Lower lobe of right lung (tissue), 2 donors: ENCODE results near the gene PTPRT. TPM values are rescaled to one million over a fixed set of nuclear protein-coding genes. Genes with fewer than 3 reads are reported as not detected.

Experiments used
- ATAC-seq, 2 donors: fragments of 200-7000 bp; cut with Tn5 transposase; one replicate each; pipeline ENCODE4 v1.9.1; 2020 to 2022; ENCODE audit warnings: mild to moderate bottlenecking in 2 of 2, moderate library complexity in 2 of 2
- DNase-seq: peaks from one replicate; pipeline ENCODE4 v3.0.0-alpha.2; 2020
- H3K27ac ChIP-seq: fragments of 200-600 bp; one replicate; pipeline ENCODE4 v1.8.0; 2022
- H3K27me3 ChIP-seq: fragments of 200-600 bp; one replicate; pipeline ENCODE4 v1.8.0; 2022; ENCODE audit warnings: low read depth
- H3K36me3 ChIP-seq: fragments of 200-600 bp; one replicate; pipeline ENCODE4 v1.8.0; 2022; ENCODE audit warnings: mild to moderate bottlenecking
- H3K4me1 ChIP-seq: fragments of 200-600 bp; one replicate; pipeline ENCODE4 v1.8.0; 2022
- H3K4me3 ChIP-seq: fragments of 200-600 bp; one replicate; pipeline ENCODE4 v1.8.0; 2022; ENCODE audit warnings: mild to moderate bottlenecking
- H3K9me3 ChIP-seq: fragments of 200-600 bp; one replicate; pipeline ENCODE4 v1.8.0; 2022
- CTCF ChIP-seq: fragments of 200-600 bp; IDR thresholded peaks from one replicate; pipeline ENCODE4 v1.8.0; 2022; ENCODE audit warnings: antibody characterized with exemption, mild to moderate bottlenecking
- intact Hi-C: fragments of 100-400 bp; cut with DNase I; formaldehyde crosslinking; loops from one replicate; pipeline ENCODE4 v1.11.0; 2022
- total RNA-seq: library from RNA; stranded (reverse); fragmentation: NEBNext Ultra II Directional; extraction: Animal tissue kit (Norgen Biotek cat#: 25700); gene quantifications from one replicate; pipeline ENCODE4 v1.2.1, GENCODE V29; 2021
- donor health status: DM: no; HTN: yes; CAD: no; lungs with severe emphysema.

PTPRT gene
- total RNA-seq, 1 donor from 2014 or later, result 8.0 TPM

DNA sequence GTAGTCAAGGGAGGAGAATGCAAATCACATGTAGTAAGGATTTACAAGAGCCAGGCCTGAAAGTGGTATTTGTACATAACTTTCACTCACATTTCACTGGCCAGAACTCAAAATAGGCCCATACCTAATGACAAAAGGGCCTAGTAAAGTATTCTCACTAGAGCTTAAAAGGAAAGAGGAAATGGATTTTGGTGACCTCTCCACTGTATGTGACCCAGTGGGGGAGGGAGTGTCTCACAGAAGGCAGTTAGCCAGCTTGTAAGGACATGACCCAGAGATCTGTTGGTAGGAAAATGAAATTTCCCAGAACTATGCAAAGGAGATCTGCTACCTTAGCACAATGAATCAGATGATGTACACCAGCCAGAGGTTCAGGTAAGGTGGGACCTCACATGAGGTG lies 124.4 kb downstream of the PTPRT start:
- DNase-seq, result no peak
- Histone ChIP-seq H3K4me1 (no peaks in the 10 kb centered on the region), H3K27ac (no peak overlapping the region), H3K9me3 (no peaks in the 10 kb centered on the region), H3K36me3 (no peaks in the 10 kb centered on the region), H3K4me3 (no peak overlapping the region), H3K27me3 (no peaks in the 10 kb centered on the region)
- intact Hi-C loops, result no loop called here
- no peak for TF ChIP-seq CTCF
- no peak for ATAC-seq

DNA sequence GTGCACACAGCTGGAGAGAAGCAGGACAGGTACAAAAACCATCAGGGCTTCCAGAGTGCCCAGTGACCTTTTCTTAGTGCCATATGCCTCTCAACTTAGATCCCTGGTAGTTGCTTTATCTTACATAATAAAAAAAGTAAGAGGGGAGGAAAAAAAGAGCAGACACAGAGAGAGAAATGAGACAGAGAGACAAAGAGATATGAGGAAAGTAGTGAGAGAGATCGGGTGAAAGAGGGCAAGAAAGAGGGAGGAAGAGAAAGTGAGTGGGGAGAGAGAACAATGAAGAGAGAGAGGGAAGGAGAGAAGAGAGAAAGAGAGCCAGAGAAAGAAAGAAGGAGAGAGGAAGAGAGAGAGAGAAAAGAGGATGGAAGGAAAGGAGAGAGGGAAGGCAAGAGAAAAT lies 131.6 kb downstream of the PTPRT start:
- no peaks in the 10 kb centered on the region for H3K4me1 ChIP-seq
- H3K36me3 ChIP-seq, result no peaks in the 10 kb centered on the region
- intact Hi-C loops, result no loop called here
- ATAC-seq, result no peak
- no peak for DNase-seq
- H3K9me3 ChIP-seq, result no peaks in the 10 kb centered on the region
- no peaks in the 10 kb centered on the region for H3K27me3 ChIP-seq
- H3K27ac ChIP-seq, result no peak overlapping the region
- no peak for TF ChIP-seq CTCF
- no peak overlapping the region for H3K4me3 ChIP-seq

DNA sequence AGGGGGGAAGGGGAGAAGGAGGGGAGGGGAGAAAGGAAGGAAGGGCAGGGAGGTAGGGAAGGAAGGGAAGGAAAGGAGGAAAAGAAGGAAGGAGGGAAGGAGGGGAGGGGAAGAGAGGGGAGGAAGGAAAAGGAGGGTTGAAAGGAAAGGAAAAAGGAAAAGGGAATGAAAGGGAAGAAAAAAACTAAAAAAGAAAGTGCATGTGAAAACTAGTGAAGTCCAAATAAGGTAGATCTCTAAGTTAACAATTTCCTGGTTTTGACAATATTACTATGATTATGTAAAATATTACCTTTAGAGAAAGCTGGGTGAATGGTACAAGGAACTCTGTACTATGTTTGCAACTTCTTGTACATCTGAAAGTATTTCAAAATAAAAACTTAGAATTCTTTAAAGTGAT lies 132.4 kb downstream of the PTPRT start:
- Histone ChIP-seq H3K27ac (no peak overlapping the region), H3K36me3 (no peaks in the 10 kb centered on the region), H3K4me3 (no peak overlapping the region), H3K4me1 (no peaks in the 10 kb centered on the region), H3K9me3 (no peaks in the 10 kb centered on the region), H3K27me3 (no peaks in the 10 kb centered on the region)
- intact Hi-C loops, result no loop called here
- no peak for ATAC-seq
- no peak for TF ChIP-seq CTCF
- no peak for DNase-seq

DNA sequence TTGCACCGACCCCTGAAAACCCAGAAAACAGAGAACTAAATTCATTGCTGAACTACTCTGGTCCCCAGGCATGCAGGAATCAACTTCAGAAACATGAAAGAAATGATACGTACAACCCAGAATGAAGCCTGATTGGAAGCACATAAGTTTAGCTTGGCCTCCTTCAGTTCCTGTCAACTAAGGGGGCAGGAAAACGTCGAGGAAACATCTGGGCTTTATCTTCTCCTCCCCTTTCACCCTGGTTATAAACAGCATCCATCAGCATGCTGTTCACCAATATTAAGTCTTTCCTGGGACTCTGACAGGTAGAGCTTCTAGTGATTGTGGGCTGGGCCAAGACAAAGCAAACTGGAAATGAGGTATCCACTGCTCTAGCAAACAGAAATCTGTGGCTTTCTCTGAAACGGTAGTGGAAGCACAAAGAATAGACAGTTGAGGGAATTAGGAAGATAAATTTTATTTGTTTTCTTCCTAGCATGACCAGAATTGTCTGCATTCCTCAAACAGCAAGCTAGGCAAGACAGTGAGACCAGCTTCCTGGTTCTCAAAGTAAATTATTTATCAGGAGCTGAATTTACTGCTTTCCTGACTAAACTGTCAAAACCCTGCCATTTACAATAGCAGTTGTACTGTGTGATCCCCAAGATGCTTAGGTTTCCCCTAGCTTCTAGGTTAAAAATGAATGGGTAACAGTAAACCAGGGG lies 134.4 kb downstream of the PTPRT start:
- no peaks in the 10 kb centered on the region for H3K27me3 ChIP-seq
- no peak for TF ChIP-seq CTCF
- DNase-seq (no peak), ATAC-seq (no peak)
- H3K4me1 ChIP-seq, result no peaks in the 10 kb centered on the region
- intact Hi-C loops, result no loop called here
- no peaks in the 10 kb centered on the region for H3K36me3 ChIP-seq
- no peaks in the 10 kb centered on the region for H3K9me3 ChIP-seq
- no peak overlapping the region for H3K27ac ChIP-seq
- no peak overlapping the region for H3K4me3 ChIP-seq

DNA sequence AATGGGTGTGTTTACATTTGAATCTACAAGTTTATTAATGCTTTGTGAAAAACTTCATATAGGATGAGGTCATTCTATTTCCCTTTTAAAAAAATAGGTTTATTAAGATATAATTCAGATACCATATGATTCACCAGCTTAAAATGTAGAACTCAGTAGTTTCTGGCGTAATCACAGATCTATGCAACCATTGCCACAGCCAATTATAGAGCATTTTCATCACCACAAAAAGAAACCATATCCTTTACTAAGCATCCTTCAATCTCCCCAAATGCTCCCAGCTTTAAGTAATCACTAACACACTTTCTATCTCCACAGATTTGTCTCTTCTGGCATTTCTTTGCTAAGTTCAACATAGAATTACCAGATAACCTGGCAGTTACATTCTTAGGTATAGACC lies 137.2 kb downstream of the PTPRT start:
- no peak for TF ChIP-seq CTCF
- DNase-seq (no peak), ATAC-seq (no peak)
- Histone ChIP-seq H3K27me3 (no peaks in the 10 kb centered on the region), H3K27ac (no peak overlapping the region), H3K4me1 (no peaks in the 10 kb centered on the region), H3K36me3 (no peaks in the 10 kb centered on the region), H3K9me3 (no peaks in the 10 kb centered on the region), H3K4me3 (no peak overlapping the region)
- intact Hi-C loops, result no loop called here

- ATAC-seq (no peak), DNase-seq (no peak)
- no peaks in the 10 kb centered on the region for H3K9me3 ChIP-seq
- H3K27me3 ChIP-seq, result peaks cover 5% of the 10 kb centered on the region
- no peaks in the 10 kb centered on the region for H3K36me3 ChIP-seq
- no peaks in the 10 kb centered on the region for H3K4me1 ChIP-seq
- no peak overlapping the region for H3K4me3 ChIP-seq
- no peak for TF ChIP-seq CTCF
- intact Hi-C loops, result no loop called here
- no peak overlapping the region for H3K27ac ChIP-seq
Observed at GRCh38 chr20:43046966-43047365, 142.7 kb downstream of the PTPRT start.
